ENCODE measurements around the gene ARMC7. TPM values are rescaled to one million over a fixed set of nuclear protein-coding genes. Genes with fewer than 3 reads are reported as not detected.

Gene ARMC7
- total and polyA plus RNA-seq, 2 of the 13 experiments (the other 11 are each of a cell fraction or from before 2014, with no cell fraction given): 3.9 to 4.2 TPM

DNA sequence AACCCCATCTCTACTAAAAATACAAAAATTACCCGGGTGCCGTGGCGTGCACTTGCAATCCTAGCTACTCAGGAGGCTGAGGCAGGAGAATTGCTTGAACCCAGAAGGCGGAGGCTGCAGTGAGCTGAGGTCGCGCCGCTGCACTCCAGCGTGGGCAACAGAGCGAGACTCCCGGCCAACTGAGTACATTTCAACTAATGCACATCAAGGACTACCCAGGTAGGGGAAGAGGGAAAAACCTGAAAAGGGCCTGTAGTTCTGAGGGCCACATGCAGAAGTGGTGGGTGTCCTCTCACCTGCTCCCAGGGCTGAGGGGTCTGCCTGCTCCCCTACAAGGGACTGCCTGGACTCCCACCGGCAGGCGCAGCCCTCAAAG, 22.6 kb upstream of the ARMC7 start (continued):
- TF ChIP-seq, protein P1, sequence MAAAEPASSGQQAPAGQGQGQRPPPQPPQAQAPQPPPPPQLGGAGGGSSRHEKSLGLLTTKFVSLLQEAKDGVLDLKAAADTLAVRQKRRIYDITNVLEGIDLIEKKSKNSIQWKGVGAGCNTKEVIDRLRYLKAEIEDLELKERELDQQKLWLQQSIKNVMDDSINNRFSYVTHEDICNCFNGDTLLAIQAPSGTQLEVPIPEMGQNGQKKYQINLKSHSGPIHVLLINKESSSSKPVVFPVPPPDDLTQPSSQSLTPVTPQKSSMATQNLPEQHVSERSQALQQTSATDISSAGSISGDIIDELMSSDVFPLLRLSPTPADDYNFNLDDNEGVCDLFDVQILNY (CRISPR knock-in tag; conservative IDR thresholded peaks at IDR 0.05): no peak
- TF ChIP-seq, protein P2, sequence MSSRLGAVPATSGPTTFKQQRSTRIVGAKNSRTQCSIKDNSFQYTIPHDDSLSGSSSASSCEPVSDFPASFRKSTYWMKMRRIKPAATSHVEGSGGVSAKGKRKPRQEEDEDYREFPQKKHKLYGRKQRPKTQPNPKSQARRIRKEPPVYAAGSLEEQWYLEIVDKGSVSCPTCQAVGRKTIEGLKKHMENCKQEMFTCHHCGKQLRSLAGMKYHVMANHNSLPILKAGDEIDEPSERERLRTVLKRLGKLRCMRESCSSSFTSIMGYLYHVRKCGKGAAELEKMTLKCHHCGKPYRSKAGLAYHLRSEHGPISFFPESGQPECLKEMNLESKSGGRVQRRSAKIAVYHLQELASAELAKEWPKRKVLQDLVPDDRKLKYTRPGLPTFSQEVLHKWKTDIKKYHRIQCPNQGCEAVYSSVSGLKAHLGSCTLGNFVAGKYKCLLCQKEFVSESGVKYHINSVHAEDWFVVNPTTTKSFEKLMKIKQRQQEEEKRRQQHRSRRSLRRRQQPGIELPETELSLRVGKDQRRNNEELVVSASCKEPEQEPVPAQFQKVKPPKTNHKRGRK (CRISPR knock-in tag; IDR thresholded peaks at IDR 0.05): no peak
- TF ChIP-seq, protein P3, sequence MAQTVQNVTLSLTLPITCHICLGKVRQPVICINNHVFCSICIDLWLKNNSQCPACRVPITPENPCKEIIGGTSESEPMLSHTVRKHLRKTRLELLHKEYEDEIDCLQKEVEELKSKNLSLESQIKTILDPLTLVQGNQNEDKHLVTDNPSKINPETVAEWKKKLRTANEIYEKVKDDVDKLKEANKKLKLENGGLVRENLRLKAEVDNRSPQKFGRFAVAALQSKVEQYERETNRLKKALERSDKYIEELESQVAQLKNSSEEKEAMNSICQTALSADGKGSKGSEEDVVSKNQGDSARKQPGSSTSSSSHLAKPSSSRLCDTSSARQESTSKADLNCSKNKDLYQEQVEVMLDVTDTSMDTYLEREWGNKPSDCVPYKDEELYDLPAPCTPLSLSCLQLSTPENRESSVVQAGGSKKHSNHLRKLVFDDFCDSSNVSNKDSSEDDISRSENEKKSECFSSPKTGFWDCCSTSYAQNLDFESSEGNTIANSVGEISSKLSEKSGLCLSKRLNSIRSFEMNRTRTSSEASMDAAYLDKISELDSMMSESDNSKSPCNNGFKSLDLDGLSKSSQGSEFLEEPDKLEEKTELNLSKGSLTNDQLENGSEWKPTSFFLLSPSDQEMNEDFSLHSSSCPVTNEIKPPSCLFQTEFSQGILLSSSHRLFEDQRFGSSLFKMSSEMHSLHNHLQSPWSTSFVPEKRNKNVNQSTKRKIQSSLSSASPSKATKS (CRISPR knock-in tag; IDR thresholded peaks at IDR 0.05): no peak
- TF ChIP-seq, protein P4, sequence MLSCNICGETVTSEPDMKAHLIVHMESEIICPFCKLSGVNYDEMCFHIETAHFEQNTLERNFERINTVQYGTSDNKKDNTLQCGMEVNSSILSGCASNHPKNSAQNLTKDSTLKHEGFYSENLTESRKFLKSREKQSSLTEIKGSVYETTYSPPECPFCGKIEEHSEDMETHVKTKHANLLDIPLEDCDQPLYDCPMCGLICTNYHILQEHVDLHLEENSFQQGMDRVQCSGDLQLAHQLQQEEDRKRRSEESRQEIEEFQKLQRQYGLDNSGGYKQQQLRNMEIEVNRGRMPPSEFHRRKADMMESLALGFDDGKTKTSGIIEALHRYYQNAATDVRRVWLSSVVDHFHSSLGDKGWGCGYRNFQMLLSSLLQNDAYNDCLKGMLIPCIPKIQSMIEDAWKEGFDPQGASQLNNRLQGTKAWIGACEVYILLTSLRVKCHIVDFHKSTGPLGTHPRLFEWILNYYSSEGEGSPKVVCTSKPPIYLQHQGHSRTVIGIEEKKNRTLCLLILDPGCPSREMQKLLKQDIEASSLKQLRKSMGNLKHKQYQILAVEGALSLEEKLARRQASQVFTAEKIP (CRISPR knock-in tag; IDR thresholded peaks at IDR 0.05; ENCODE audit: borderline replicate concordance): no peak
- TF ChIP-seq ZNF598 (CRISPR knock-in tag; IDR thresholded peaks at IDR 0.05; ENCODE audit: borderline replicate concordance) (0 out of 2 replicates have a peak, but pooled peaks have one; percentile 54), ZNF749 (CRISPR knock-in tag; IDR thresholded peaks at IDR 0.05; ENCODE audit: borderline replicate concordance) (no peak), ZNF343 (CRISPR knock-in tag; IDR thresholded peaks at IDR 0.05) (peak; percentile 60; the same call in 1 of the 2 replicates), ZMYM3 (CRISPR knock-in tag; IDR thresholded peaks at IDR 0.05) (no peak), KLF12 (CRISPR knock-in tag; IDR thresholded peaks at IDR 0.05; ENCODE audit: borderline replicate concordance) (no peak), YY1 (IDR thresholded peaks at IDR 0.05; ENCODE audit: insufficient read depth, insufficient replicate concordance, low read depth, low read length) (no peak), HNF4G (IDR thresholded peaks at IDR 0.05; ENCODE audit: borderline replicate concordance, low read depth, low read length) (no peak), HNF4G (CRISPR knock-in tag; IDR thresholded peaks at IDR 0.05; ENCODE audit: borderline replicate concordance, low read depth) (no peak), CCAR2 (optimal IDR thresholded peaks at IDR 0.05; ENCODE audit: low read depth, low read length) (no peak), ZNF790 (CRISPR knock-in tag; IDR thresholded peaks at IDR 0.05; ENCODE audit: borderline replicate concordance) (no peak), PPARG (CRISPR knock-in tag; conservative IDR thresholded peaks at IDR 0.05) (no peak), CC2D1A (CRISPR knock-in tag; IDR thresholded peaks at IDR 0.05) (peak; percentile 43; the same call in 1 of the 2 replicates), HOXA5 (CRISPR knock-in tag; IDR thresholded peaks at IDR 0.05) (no peak), ASH2L (IDR thresholded peaks at IDR 0.05; ENCODE audit: insufficient read length, low read depth, low read length) (no peak), ZNF20 (CRISPR knock-in tag; IDR thresholded peaks at IDR 0.05) (0 out of 2 replicates have a peak, but pooled peaks have one; percentile 52), HDAC1 (CRISPR knock-in tag; IDR thresholded peaks at IDR 0.05) (no peak; the same call in 1 of the 2 replicates)
- TF ChIP-seq, protein P5, sequence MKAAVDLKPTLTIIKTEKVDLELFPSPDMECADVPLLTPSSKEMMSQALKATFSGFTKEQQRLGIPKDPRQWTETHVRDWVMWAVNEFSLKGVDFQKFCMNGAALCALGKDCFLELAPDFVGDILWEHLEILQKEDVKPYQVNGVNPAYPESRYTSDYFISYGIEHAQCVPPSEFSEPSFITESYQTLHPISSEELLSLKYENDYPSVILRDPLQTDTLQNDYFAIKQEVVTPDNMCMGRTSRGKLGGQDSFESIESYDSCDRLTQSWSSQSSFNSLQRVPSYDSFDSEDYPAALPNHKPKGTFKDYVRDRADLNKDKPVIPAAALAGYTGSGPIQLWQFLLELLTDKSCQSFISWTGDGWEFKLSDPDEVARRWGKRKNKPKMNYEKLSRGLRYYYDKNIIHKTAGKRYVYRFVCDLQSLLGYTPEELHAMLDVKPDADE (CRISPR knock-in tag; IDR thresholded peaks at IDR 0.05): 0 out of 2 replicates have a peak, but pooled peaks have one; percentile 8
- TF ChIP-seq, protein P6, sequence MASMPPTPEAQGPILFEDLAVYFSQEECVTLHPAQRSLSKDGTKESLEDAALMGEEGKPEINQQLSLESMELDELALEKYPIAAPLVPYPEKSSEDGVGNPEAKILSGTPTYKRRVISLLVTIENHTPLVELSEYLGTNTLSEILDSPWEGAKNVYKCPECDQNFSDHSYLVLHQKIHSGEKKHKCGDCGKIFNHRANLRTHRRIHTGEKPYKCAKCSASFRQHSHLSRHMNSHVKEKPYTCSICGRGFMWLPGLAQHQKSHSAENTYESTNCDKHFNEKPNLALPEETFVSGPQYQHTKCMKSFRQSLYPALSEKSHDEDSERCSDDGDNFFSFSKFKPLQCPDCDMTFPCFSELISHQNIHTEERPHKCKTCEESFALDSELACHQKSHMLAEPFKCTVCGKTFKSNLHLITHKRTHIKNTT (CRISPR knock-in tag; IDR thresholded peaks at IDR 0.05): no peak
